ENCODE data around the gene ZNF683.
"Not testable (repeated sequence)": the region's sequence is repeated elsewhere in the genome, so short reads cannot be mapped to it uniquely, and the experiment has no call there.

ZNF683 gene

DNA sequence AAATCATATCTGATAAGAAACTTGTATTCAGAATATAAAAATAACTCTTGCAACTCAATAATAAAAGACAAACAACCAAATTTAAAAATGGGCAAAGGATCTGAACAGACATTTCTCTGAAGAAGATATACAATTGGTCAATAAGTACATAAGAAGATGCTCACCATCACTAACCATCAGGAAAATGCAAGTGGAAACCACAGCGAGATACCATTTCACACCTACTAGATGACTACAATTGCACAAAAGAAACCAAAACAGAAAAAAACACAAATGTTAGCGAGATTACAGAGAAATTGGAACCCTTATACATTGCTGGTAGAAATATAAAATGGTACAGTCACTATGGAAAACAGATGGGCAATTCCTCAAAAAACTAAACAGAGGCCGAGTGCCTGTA is 11.5 kb upstream of the ZNF683 start:
- no peak for DNase-seq

DNA sequence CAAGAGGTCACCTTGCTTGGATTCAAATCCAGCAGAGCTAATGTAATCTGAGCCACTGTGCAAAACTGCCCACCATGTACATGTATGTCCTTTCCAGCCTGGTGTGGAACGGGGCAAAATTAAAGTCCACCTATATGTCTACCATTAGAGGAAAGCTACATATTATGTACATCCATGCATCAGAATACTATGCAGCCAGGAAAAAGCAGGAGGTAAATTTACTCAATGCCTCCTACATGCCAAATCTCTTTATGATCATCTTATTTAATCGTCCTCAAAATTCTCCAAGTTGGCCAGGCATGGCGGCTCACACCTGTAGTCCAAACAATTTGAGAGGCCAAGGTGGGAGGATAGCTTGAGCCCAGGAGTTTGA is 6.3 kb upstream of the ZNF683 start:
- no peak for DNase-seq

DNA sequence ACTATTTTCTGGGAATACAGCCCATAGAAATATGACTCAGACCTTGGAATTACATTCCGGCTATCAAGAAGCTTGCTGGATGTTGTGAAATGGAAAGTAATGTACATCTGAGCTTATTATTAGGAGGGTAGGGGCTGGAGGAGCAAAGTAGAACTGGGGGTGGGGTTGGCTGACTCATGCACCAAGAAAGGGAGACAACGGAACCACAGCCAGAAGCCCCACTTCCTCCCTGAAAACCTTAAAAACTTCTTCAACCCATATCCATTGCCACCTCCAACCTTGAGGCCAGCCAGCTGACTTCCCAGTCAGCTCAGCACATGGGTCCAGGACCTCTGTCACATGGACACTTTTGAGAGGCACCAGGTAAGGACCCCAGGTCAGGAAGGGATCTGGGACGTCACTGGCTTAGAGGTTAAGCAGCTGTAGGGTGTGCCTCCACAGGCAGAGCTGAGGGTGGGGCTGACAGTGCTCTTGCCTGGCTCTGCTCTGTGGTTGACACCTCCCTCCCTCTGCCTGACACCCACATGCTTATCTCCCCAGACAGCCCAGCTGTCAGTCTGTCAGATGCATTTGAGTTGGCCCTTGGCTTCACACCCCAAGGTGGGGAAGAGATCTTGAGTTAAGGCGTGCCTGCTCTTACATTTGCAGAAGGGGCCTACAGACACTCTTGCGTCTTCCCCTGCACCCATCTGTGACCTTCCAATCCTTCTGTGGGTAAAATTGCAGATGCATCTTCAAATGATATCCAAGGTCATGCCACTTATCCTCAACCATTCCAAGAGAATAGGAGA is 5.7 kb upstream of the ZNF683 start:
- peak; percentile 55 to 64 for DNase-seq

DNA sequence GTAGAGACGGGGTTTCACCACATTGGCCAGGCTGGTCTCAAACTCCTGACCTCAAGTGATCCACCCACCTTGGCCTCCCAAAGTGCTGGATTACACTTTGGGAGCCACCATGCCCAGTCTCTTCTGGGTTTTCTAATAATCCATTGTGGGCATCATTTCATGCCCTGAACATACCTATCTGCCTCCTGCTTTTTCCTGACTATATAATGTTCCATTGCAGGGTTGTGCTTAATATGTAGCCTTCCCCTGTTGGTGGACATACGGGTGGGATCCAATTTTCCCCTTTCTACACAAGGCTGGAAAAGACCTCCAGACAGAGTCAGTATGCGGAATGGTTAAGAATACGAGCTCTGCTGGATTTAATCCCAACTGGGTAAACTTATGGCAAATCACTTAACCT is 3.5 kb upstream of the ZNF683 start:
- no peak for DNase-seq

DNA sequence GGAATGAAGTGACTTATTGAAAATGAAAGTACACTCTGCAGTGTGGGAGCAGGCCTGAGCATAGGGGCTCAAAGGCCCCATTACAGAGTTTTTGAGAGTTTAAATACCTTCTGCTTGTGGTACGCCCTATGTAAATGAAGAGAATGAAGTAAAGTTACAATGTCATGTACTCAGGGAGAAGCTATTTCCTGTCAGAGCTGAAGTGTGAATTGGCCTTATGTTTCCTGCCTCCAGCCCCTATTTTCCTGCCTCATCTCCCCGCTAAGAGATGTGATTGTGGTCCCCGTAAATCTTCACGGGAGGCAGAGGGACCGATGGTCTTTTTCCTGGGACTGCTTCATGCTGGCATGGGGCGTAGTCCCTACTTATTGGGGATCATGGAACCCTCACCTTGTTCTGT is 2.5 kb upstream of the ZNF683 start:
- no peak for DNase-seq

DNA sequence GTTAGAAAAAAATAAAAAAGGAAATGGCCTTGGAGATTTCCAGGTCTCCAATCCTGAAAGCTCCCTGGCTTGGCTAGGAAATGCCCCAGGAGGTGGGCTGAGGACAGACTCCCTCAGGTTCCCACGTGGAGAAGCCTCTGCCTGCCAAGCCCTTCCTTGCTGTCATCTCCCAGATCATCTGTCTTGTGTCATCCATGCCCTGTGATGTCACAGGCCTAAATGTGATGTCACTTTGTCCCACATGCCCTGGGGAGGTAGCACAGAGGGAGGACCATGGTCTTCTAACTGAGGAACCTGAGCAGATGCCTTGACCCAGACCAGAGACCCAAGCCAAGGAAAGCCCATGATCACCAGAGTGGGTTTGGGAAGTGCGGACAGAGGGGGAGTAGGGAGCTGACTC is 1.8 kb upstream of the ZNF683 start:
- DNase-seq = not testable (repeated sequence)

DNA sequence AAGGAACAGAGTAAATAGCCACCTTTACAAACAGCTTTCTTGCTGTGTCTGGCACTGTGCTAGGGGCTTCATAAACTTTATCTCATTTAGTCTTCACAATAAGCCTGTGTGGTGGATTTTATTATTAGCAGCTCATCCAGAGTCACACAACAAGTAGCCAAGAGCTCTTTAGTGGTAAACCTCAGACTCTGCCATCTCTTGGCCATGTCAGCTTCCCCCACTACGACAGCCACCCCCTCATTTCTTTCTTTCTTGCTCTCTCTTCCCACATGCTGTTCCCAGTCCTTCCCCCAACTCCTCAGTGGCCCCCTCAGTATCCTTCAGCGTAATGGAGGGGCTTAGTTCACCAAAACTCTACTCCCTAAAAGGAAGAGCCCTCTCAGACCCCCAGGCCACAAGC is 1.2 kb upstream of the ZNF683 start:
- DNase-seq = no peak

DNA sequence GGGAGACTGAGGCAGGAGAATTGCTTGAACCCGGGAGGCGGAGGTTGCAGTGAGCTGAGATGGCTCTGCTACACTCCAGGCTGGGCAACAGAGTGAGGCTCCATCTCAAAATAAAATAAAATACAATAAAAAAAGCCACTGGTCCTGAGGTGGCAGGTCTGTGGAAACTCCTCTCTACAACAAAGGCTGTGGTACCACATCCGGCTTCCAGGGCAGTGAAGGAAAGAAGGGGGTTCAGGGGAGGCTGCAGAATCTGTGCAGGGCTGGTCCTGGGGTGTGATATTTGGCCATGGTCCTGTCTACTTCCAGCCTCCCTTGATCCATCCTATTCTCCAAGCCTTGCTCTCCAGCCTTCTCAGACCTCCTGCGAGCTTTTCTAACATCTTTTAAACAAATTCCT is 731 bp upstream of the ZNF683 start:
- DNase-seq = peak in 1 of 2 experiments; percentile 30

DNA sequence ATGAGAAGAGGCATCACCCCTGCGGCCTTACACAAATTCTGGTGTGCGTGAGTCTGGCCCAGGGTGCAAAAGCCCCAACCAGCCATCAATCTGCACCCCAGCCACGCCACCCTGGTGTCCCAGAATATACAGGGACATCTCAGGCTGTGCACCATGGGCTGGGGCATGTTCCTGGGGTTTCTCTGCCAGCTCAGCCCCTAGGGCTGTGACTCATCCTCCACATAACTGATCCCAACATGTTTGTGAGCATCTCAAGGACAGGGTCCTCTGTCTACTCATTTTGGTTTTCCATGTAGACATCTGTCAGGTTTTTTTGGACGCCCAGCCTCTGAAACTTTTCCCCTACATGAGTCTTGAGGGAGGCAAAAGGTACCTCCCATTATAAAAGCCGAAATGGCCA is 511 bp downstream of the ZNF683 start:
- DNase-seq = no peak

DNA sequence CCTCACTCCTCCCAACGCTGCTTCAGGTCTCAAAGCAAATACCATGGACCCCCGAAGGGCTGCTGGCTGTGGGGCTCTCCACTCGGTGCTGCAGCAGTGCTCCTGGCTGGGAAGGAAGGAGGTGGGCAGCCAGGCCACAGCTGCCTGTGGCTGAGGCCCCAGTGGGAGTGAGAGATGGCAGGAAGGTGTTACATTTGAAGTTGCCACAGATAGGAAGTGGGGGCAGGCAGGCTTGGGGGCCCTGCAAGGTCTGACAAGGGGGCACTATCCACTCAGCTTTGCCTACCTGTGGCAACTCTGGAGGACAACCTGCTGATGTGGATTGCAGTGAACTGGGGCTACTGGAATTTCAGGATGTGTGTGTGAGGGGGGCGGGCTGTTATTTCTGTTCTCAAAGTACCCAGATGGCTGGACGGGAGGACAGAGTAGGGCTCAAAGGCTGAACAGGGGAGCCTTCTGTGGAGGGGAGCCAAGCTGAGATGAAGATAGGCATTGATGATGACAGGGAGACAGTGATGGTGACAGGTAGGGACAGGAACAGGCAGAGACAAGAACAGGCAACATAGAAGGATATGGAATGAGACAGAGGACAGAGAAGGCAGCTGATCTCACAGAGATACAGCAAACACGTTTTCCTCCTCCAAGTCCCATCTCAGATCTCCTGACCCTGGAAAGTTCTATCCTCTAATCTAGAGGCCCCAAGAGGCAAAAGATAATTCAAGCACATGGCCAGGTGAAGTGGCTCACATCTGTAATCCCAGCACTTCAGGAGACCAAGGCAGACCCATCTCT is 1.8 kb downstream of the ZNF683 start:
- DNase-seq = no peak

DNA sequence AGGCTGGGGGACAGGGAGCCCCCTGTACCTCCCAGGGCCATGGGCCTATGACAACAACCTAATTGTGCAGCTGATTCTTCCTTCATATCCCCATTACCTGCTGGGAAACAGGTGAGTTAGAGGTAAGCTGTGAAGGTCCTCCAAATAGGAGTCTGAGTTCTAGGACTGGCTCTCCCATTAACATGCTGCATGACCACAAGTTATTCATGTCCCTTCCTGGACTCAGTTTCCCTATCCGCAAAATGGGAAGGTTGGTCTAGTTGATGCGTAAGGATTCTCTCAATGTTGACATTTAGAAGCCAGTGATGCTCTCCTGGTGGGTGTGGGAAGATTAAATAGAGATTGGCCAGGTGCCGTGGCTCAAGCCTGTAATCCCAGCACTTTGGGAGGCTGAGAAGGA is 4.1 kb downstream of the ZNF683 start:
- DNase-seq = no peak

DNA sequence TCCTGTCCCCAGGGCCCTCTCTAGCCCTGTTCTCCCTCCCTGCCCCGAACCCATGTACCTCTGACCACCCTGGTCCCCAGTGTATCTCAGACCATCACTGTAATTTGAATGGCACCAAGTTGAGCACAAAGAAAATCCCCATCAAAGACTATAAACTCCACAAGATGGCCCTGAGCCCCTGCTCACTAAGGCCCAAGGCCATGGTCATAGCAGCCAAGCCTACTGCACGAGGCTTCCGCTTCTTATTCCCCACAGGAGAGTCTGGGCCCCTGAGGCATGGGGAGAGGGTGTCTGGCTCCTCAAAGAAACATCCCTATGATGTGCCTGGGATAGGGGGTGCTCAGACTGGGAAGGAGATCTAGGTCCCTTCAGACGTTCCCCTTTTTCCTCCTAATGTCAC is 4.5 kb downstream of the ZNF683 start:
- DNase-seq = no peak

DNA sequence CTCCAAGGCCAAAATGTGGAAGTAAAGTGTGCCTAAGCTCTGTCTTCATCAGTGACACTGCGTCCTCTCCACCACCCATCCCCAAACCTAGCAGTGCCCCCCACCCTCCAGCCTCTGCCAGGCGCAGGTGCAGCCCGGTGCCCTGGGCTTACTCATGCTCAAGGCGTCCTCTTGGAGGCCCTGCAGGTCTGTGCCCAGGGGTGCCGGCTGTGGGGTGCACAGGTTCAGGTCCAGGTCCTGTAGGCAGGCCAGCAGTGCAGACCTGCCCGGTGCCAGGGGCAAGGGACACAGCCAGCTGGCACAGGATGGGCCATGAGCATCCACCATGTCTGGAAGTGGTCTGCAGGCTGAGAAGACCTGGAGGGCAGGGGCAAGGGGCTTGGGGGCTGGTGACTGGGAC is 5.1 kb downstream of the ZNF683 start:
- no peak for DNase-seq

DNA sequence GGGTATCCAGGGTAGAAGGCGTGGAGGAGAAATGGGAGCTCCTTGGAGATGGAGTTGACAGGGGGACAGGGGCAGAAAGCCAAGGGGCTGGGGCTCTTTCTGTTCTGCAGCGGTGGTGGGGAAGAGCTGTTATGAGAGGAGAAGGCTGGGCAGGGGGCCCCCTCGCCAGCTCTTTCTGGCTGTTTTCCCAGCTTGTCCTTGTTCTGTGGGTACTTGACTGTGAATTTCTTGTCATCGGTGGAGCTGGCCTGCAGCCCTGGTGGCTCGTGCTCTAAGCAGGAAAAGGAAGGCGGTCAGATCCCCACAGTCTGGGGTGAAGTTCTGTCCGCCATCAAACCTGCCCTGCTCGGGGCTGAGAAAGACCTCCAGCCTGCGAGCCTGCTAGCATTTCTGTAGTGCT is 7.6 kb downstream of the ZNF683 start:
- DNase-seq = no peak

DNA sequence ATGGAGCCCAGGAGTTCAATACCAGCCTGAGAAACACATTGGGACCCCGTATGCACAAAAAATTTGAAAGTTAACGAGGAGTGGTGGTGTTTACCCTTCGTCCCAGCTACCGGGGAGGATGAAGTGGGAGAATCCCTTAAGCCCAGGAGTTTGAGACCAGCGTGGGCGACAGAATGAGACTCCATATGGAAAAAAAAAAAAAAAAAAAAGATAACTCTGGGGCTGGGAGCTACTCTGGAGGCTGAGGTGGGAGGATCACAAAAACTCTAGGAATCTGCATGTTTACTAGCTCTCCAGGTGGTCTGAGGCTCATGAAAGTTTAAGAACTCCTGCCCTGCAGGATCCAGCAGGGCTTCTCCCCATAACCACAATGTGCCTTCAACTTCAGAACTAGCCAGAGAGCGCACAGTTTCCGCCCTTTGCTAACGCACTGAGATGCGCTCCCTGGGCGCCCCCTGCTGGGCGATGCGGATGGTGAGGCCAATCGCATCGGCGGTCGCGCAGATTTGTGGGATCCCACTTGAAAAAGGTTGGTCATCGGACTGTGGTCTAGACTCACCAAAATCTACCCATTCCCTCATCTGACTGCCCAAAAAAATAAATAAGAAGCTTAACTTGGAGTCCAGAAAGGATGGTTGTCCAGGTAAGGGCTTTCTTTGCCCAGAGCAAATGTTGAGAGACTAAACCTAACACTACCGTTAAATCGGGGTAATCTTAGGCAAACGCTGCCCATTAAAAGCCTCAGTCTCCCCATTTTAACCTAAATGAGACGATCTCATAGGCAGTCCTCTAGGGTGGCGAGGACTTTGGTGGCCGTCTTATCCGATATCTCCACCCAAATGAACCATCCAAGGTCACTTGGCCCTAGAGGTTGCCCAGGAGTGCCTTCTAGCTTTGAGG is 8.8 kb downstream of the ZNF683 start:
- peak; percentile 88 to 91 for DNase-seq

DNA sequence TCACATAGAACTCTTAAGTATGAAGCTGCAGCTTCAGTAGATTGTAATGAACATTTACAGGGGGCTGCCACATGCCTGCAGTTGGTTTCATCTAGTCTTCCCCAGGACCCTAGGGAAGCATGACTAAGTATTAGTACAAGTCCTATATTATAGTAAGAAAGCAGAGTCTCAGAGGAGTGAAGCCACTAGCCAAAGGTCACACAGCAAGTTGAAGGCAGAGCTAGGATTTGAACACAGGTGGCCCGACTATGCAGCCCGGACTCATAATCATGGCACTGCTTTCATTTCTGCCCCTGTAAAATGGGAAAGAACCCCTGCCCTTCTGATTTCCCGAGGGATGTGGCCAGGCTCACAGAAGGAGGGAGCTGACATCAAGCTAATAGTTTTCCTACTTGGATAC is 10.2 kb downstream of the ZNF683 start:
- DNase-seq = no peak

DNA sequence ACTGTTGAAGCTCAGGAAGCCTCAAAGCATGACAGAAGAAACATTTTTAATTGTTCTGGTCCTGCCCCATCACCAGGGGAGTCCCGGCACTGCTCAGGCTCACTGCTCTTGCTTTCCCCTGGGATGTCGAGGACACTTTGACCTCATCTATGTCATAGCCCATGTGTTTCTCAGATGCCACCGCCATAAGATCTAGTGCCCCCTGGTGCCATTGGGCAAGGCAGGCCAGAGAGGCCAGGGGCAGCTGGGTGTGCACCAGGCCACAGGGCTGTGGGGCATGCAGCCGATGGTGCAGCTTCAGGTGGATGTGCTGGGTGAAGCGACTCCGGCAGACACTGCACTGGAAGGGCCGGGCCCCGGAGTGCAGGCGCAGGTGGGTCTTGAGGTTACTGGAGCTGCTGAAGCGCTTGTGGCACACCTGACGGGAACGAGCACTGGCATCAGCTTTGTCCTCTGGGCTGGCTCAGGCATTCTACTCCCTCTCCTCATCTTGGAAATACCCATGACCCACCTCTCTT is 10.9 kb downstream of the ZNF683 start:
- DNase-seq = no peak

DNA sequence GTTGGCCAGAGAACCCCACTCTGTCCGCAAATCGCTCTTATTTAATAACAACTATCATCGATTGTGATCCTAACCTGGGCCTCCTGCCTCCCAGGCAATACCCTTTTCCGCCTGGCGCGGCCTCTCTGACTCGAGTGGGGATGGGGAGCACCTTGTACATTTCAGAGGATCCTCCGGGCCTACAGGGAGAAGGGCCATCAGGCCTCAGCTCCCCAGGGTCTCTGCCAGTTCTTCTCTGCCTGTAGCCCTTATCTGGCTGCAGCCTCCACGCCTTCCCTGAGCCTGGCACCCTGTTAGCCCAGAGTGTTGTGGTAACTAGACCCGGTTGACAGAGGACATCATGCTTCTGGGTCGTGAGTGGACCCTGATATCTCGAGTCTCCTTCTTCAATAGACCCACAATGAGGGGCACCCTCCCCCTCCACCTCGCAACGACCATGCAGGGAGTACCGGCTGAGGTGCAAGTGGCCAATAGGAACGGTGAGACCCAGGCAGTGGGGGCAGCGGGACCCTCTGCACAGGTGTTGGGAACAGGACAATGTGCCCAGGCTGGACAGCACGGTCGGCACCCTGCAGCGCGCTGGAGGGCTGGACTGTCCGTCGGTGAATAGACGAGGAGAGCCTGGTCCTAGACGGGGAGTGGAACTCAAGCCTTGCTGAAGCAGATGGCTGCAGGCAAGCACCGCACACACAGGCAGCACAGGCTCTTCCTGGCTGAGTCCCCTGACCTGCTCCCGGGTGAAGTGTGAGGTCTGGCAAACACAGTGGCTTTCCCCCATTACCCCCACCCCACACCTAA is 11.5 kb downstream of the ZNF683 start:
- no peak for DNase-seq

DNA sequence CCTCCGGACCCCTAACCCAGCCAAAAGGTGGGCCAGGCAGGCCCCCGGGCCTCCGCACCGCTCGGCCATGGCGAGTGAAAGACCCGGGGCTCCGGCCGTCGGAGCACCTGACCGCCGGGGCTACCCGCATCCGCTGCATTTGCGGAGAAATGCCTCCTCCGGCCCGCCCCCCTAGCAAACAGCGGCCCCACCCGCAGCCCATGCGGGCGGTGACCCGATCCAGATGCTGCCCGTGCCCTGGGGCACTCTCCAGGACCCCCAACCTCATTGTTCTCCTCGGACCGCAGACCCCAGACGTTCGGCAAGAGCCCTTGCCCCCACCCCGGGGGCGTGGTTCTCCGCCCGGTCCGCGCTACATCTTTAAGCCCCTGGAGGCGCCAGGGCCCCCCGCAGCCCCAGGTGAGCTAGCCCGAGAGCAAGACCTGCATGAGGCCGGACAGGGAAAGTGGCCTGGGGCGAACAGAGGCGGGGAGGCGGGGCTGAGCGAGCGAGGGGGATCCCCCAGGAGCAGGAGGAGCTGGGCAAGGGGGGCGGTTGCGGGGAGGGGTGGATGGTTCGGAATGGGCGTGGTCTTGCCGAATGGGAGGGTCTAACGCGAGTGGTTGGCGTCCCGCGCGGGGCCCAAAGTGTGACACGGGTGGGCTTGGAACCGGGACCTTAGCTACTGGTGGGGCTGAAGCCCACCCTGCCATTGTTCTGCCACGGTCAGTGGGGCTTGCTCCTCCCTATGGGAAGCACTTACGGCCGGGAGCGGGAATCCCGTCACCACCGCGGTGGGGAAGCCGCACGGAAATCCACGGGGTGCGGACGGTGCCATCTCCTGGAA is 12.4 kb downstream of the ZNF683 start:
- DNase-seq = peak; percentile 55 to 57

DNA sequence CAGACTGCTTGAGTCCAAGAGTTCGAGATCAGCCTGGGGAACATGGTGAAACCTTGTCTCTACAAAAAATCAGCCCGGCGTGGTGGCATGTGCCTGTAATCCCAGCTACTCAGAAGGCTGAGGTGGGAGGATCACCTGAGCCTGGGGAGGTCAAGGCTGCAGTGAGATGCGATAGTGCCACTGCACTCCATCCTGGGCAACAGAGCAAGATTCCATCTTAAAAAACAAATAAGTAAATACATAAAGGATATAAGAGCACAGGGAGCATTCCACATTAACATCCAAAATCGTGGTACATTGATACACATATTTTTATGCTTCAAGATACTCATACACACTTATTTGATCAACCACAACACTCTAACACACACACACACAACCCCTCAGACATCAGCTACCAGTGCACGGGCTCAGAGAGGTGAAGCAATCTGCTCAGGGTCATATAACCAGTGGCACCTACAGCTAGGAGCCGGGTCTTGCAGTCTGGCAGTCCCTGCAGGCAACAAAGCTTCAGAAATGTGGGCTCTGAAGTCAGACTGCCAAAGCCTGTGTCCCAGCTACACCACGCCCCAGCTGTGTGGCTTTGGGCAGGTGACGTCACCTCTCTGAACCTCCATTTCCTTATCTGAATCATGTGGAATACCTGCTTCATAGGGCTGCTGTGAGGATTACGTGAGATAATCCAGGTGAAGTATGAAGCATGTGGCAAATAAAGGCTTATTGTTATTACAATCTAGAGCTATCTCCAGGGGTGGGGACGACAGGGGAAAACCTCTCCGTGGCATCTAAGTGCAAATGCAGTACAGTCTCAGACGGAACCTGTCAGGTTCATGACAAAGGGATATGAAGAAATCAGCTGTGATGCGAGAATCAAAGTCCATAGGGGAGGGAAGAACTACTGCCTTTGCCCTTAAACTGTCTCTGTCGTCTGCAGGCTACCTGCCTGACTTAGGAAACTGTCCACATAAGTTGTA is 13.9 kb downstream of the ZNF683 start:
- peak; percentile 64 to 79 for DNase-seq

All from activated CD4-positive, alpha-beta T cell treated with anti-CD3 and anti-CD28 coated beads, Interleukin-2, amount 50 U/mL, for 48 hours (primary cell).